Upper lobe of left lung (tissue), 6 donors: ENCODE results near the gene DLGAP4. TPM values are rescaled to one million over a fixed set of nuclear protein-coding genes. Genes with fewer than 3 reads are reported as not detected.
"Not testable (repeated sequence)": the region's sequence is repeated elsewhere in the genome, so short reads cannot be mapped to it uniquely, and the experiment has no call there.

Experiments used
- ATAC-seq, 2 donors: fragments of 200-7000 bp; cut with Tn5 transposase; one replicate each; pipeline ENCODE4 v1.9.1; 2022; ENCODE audit warnings: mild to moderate bottlenecking in 2 of 2, moderate library complexity in 2 of 2; ENCODE audit not compliant: low FRiP score in 2 of 2
- DNase-seq, 2 donors: peaks; one replicate each; pipeline ENCODE4 v3.0.0-alpha.2; 2019 to 2020
- H3K27ac ChIP-seq, 4 donors: fragments of 200-600 bp; sonication (generic); one replicate each; pipeline ENCODE4 v1.5.1; 2016 to 2019
- H3K27me3 ChIP-seq, 4 donors: fragments of 200-600 bp; sonication (generic); one replicate each; pipeline ENCODE4 v1.5.1; 2017 to 2019
- H3K36me3 ChIP-seq, 4 donors: fragments of 200-600 bp; sonication (generic); one replicate each; pipeline ENCODE4 v1.5.1; 2016 to 2019
- H3K4me1 ChIP-seq, 4 donors: fragments of 200-600 bp; sonication (generic); one replicate each; pipeline ENCODE4 v1.5.1; 2018 to 2019
- H3K4me3 ChIP-seq, 4 donors: fragments of 200-600 bp; sonication (generic); one replicate each; pipeline ENCODE4 v1.5.1; 2017 to 2019; ENCODE audit warnings: mild to moderate bottlenecking in 2 of 4, moderate library complexity in 1 of 4
- H3K9me3 ChIP-seq, 4 donors: fragments of 200-600 bp; sonication (generic); one replicate each; pipeline ENCODE4 v1.5.1; 2018 to 2019
- EP300 ChIP-seq, 4 donors: sonication (generic); formaldehyde crosslinking; IDR thresholded peaks; one replicate each; pipeline ENCODE4 v1.5.1; 2017; ENCODE audit warnings: antibody characterized with exemption in 4 of 4, control low read depth in 2 of 4
- POLR2A ChIP-seq, 4 donors: fragments of 450-650 bp; IDR thresholded peaks; one replicate each; pipeline ENCODE4 v1.5.1; 2016 to 2017; ENCODE audit warnings: antibody characterized with exemption in 4 of 4, mild to moderate bottlenecking in 2 of 4
- POLR2AphosphoS5 ChIP-seq, 2 donors: sonication (generic); formaldehyde crosslinking; IDR thresholded peaks; one replicate each; pipeline ENCODE4 v1.5.1; 2017; ENCODE audit warnings: antibody characterized with exemption in 2 of 2
- WGBS, 2 donors: methylation state at CpG; one replicate each; pipeline ENCODE4 v1.1.5; 2017 to 2018; 5-methylcytosine and 5-hydroxymethylcytosine counted together
- total RNA-seq, 6 donors: library from RNA; depleted of rRNA in 4 of 6; stranded (reverse); fragments of >200 nt in 4 of 6; gene quantifications; one replicate each; pipeline versions ENCODE4 v1.1.0 to v1.2.1, GENCODE V29; 2016 to 2021
- TF ChIP-seq, protein P1 (sequence below), 6 experiments: fragments of 450-650 bp in 4 of 6; fragments of 200-600 bp in 2 of 6; sonication (generic) in 2 of 6; IDR thresholded peaks; one replicate each; pipeline ENCODE4 v1.5.1; 2016 to 2019; ENCODE audit warnings: antibody characterized with exemption in 6 of 6
- donor health status: DM: no; HTN: no; CAD: no; lungs with moderate emphysema.
- donor health status: DM: no; HTN: yes; CAD: no; lungs with severe emphysema.

The DLGAP4 gene
- total RNA-seq, 6 donors from 2014 or later, result 31.5 to 92.0 (median 49.9) TPM

- no peaks in the 10 kb centered on the region for H3K27me3 ChIP-seq
- DNase-seq, result no peak
- H3K4me1 ChIP-seq, result peaks cover 0 to 7% (median 5%) of the 10 kb centered on the region in 4 donors
- 83 to 86% methylated on average over 2 of the region's 2 CpGs for WGBS, 2 donors
- no peaks in the 10 kb centered on the region for H3K36me3 ChIP-seq
- H3K27ac ChIP-seq, result no peak overlapping the region
- no peaks in the 10 kb centered on the region for H3K9me3 ChIP-seq
- no peak overlapping the region for H3K4me3 ChIP-seq
- no peak for ATAC-seq
- TF ChIP-seq POLR2AphosphoS5 (IDR thresholded peaks at IDR 0.05), result no peak
- no peak for TF ChIP-seq POLR2A (IDR thresholded peaks at IDR 0.05)
- TF ChIP-seq EP300 (IDR thresholded peaks at IDR 0.05), result no peak
- TF ChIP-seq, protein P1, sequence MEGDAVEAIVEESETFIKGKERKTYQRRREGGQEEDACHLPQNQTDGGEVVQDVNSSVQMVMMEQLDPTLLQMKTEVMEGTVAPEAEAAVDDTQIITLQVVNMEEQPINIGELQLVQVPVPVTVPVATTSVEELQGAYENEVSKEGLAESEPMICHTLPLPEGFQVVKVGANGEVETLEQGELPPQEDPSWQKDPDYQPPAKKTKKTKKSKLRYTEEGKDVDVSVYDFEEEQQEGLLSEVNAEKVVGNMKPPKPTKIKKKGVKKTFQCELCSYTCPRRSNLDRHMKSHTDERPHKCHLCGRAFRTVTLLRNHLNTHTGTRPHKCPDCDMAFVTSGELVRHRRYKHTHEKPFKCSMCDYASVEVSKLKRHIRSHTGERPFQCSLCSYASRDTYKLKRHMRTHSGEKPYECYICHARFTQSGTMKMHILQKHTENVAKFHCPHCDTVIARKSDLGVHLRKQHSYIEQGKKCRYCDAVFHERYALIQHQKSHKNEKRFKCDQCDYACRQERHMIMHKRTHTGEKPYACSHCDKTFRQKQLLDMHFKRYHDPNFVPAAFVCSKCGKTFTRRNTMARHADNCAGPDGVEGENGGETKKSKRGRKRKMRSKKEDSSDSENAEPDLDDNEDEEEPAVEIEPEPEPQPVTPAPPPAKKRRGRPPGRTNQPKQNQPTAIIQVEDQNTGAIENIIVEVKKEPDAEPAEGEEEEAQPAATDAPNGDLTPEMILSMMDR (IDR thresholded peaks at IDR 0.05), result no peak
Observed at GRCh38 chr20:36555248-36555647, 249.1 kb downstream of the DLGAP4 start.

DNA sequence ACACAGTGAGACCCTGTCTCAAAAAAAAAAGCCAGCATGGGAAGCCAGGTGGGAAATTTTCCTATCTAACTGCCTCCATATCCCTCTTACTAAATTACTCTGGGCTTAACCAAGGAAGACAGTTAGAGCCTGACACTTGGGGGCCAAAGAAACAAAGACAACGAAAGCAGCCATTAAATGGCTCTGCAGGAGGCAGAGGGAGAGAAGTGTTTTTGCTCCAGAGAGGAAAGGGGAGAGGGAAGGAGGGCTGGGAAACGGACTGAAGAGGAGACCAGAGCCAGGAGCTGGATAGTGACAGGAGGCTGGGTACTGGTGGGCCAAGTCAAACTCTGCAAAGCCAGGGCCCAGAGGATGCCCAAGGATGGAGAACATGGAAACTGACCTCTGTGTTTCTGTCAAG is 256.6 kb downstream of the DLGAP4 start:
- Histone ChIP-seq H3K9me3 (peaks cover 0 to 6% (median 2%) of the 10 kb centered on the region in 4 donors), H3K36me3 (no peaks in the 10 kb centered on the region), H3K4me1 (no peaks in the 10 kb centered on the region), H3K27me3 (no peaks in the 10 kb centered on the region), H3K4me3 (no peak overlapping the region), H3K27ac (no peak overlapping the region)
- ATAC-seq, result no peak
- no peak for DNase-seq
- 86 to 87% methylated on average over 2 of the region's 2 CpGs for WGBS, 2 donors
- TF ChIP-seq POLR2A (IDR thresholded peaks at IDR 0.05), result no peak

GRCh38 chr20:36563374-36563773 is 257.2 kb downstream of the DLGAP4 start:
- DNase-seq, result no peak
- Histone ChIP-seq H3K27me3 (no peaks in the 10 kb centered on the region), H3K9me3 (peaks cover 0 to 6% (median 2%) of the 10 kb centered on the region in 4 donors), H3K4me3 (no peak overlapping the region), H3K4me1 (no peaks in the 10 kb centered on the region), H3K27ac (no peak overlapping the region), H3K36me3 (no peaks in the 10 kb centered on the region)
- TF ChIP-seq, protein P1 (IDR thresholded peaks at IDR 0.05), result no peak
- TF ChIP-seq EP300 (IDR thresholded peaks at IDR 0.05), result no peak
- TF ChIP-seq POLR2AphosphoS5 (IDR thresholded peaks at IDR 0.05), result no peak
- no peak for TF ChIP-seq POLR2A (IDR thresholded peaks at IDR 0.05)
- no peak for ATAC-seq
- WGBS, 2 donors, result 89 to 100% methylated on average over 1 of the region's 1 CpG

DNA sequence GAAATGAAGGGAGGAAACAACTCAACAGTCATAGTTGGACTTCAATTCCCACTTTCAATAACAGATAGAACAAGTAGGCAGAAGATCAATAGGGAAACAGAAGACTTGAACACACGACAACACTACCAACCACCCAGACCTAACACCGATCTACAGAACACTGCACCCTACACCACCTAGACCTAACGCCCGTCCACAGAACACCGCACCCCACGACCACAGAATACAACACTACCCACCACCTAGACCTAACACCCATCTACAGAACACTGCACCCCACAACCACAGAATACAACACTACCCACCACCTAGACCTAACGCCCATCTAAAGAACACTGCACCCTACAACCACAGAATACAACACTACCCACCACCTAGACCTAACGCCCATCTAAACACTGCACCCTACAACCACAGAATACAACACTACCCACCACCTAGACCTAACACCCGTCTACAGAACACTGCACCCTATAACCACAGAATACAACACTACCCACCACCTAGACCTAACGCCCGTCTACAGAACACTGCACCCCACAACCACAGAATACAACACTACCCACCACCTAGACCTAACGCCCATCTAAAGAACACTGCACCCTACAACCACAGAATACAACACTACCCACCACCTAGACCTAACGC is 258.1 kb downstream of the DLGAP4 start:
- not testable (repeated sequence) for H3K36me3 ChIP-seq, H3K4me1 ChIP-seq, H3K27me3 ChIP-seq, H3K27ac ChIP-seq, DNase-seq, H3K9me3 ChIP-seq, ATAC-seq, H3K4me3 ChIP-seq
- 93 to 97% methylated on average over 12 to 13 of the region's 13 CpGs for WGBS, 2 donors

- not testable (repeated sequence) for H3K27ac ChIP-seq, ATAC-seq, H3K4me3 ChIP-seq, DNase-seq, H3K9me3 ChIP-seq, H3K4me1 ChIP-seq, H3K36me3 ChIP-seq, H3K27me3 ChIP-seq
- 87 to 93% methylated on average over 6 of the region's 6 CpGs for WGBS, 2 donors
Observed at GRCh38 chr20:36564726-36565121, 258.6 kb downstream of the DLGAP4 start.

- no peaks in the 10 kb centered on the region for H3K27me3 ChIP-seq
- DNase-seq (no peak), ATAC-seq (no peak)
- no peaks in the 10 kb centered on the region for H3K4me1 ChIP-seq
- no peak overlapping the region for H3K4me3 ChIP-seq
- WGBS, 2 donors, result 89 to 91% methylated on average over 3 of the region's 3 CpGs
- H3K27ac ChIP-seq, result no peak overlapping the region
- no peak for TF ChIP-seq POLR2A (IDR thresholded peaks at IDR 0.05)
- TF ChIP-seq, protein P1 (IDR thresholded peaks at IDR 0.05), result no peak
- TF ChIP-seq POLR2AphosphoS5 (IDR thresholded peaks at IDR 0.05), result no peak
- TF ChIP-seq EP300 (IDR thresholded peaks at IDR 0.05), result no peak
- no peaks in the 10 kb centered on the region for H3K36me3 ChIP-seq
- peaks cover 0 to 6% (median 2%) of the 10 kb centered on the region in 4 donors for H3K9me3 ChIP-seq
Observed at GRCh38 chr20:36565520-36565919, 259.4 kb downstream of the DLGAP4 start.
